Stimulated activated CD8-positive, alpha-beta memory T cell treated with anti-CD3 and anti-CD28 coated beads, Interleukin-7, amount 100 ng/mL, for 1 hour (primary cell): ENCODE results near the gene SCN5A.

Source experiments
- DNase-seq, 2 donors: peaks; one replicate each; pipeline ENCODE4 v3.0.0-alpha.2; 2020; ENCODE audit warnings: low read depth in 2 of 2

SCN5A gene

GRCh38 chr3:38541806-38542205, 107.7 kb downstream of the SCN5A start:
- no peak for DNase-seq

- no peak for DNase-seq
Observed at GRCh38 chr3:38538773-38539353, 110.6 kb downstream of the SCN5A start.

GRCh38 chr3:38536671-38537070, 112.8 kb downstream of the SCN5A start:
- DNase-seq, result no peak

GRCh38 chr3:38534604-38535003, 114.9 kb downstream of the SCN5A start:
- no peak for DNase-seq

GRCh38 chr3:38534180-38534579, 115.3 kb downstream of the SCN5A start:
- DNase-seq, result no peak

- DNase-seq, result no peak
Observed at GRCh38 chr3:38533285-38533976, 116.1 kb downstream of the SCN5A start.

- no peak for DNase-seq
Observed at GRCh38 chr3:38532529-38532928, 117.0 kb downstream of the SCN5A start.

GRCh38 chr3:38528457-38528856, 121.0 kb downstream of the SCN5A start:
- DNase-seq, result no peak

- DNase-seq, result no peak
Observed at GRCh38 chr3:38526792-38527191, 122.7 kb downstream of the SCN5A start.

- no peak for DNase-seq
Observed at GRCh38 chr3:38524141-38524739, 125.2 kb downstream of the SCN5A start.

- DNase-seq, result no peak
Observed at GRCh38 chr3:38522002-38522401, 127.5 kb downstream of the SCN5A start.

- DNase-seq, result peak in 1 of 2 donors; percentile 23
Observed at GRCh38 chr3:38521391-38521987, 128.0 kb downstream of the SCN5A start.

- DNase-seq, result no peak
Observed at GRCh38 chr3:38519651-38520050, 129.8 kb downstream of the SCN5A start.

GRCh38 chr3:38519000-38519399, 130.5 kb downstream of the SCN5A start:
- DNase-seq, result no peak

- DNase-seq, result no peak
Observed at GRCh38 chr3:38516669-38517068, 132.8 kb downstream of the SCN5A start.

GRCh38 chr3:38515367-38515766, 134.1 kb downstream of the SCN5A start:
- DNase-seq, result no peak

- no peak for DNase-seq
Observed at GRCh38 chr3:38511546-38511945, 137.9 kb downstream of the SCN5A start.

GRCh38 chr3:38510631-38511030, 138.9 kb downstream of the SCN5A start:
- no peak for DNase-seq

- no peak for DNase-seq
Observed at GRCh38 chr3:38509732-38510131, 139.8 kb downstream of the SCN5A start.

- no peak for DNase-seq
Observed at GRCh38 chr3:38507120-38507519, 142.4 kb downstream of the SCN5A start.

- DNase-seq, result no peak
Observed at GRCh38 chr3:38500688-38501417, 148.6 kb downstream of the SCN5A start.
